HEK293 (cell line): Measurements from ENCODE around the gene RHOG.

Experiments
- CTCF ChIA-PET: fragments of 350-600 bp; formaldehyde crosslinking; extraction: SDS; loops from one replicate; lab custom pipeline; 2021; ENCODE audit warnings: antibody characterized with exemption; lab: Yijun Ruan, JAX
- POLR2A ChIA-PET: fragments of 300-600 bp; formaldehyde crosslinking; extraction: SDS; loops from one replicate; lab custom pipeline; 2020; ENCODE audit warnings: antibody characterized with exemption, inconsistent platforms; lab: Yijun Ruan, JAX
- H3K27ac ChIP-seq: fragments of 200-500 bp; sonication (Bioruptor generic); 2 replicates; pipeline ENCODE4 v1.5.1; 2014; ENCODE audit warnings: low read depth, low read length, control low read depth, inconsistent platforms; ENCODE audit errors: extremely low read depth
- H3K36me3 ChIP-seq, 2 experiments: fragments of 200-500 bp in 1 of 2; sonication (Bioruptor generic) in 1 of 2; 1 replicate in 1 of 2; 2 replicates in 1 of 2; pipeline ENCODE4 v1.5.1; 2014 to 2017; ENCODE audit warnings: inconsistent platforms in 2 of 2, low read length in 2 of 2; ENCODE audit not compliant: control insufficient read depth in 2 of 2, insufficient read depth in 1 of 2
- H3K4me1 ChIP-seq: fragments of 200-500 bp; sonication (Bioruptor generic); 2 replicates; pipeline ENCODE4 v1.5.1; 2014; ENCODE audit warnings: mild to moderate bottlenecking, low read length, inconsistent platforms; ENCODE audit not compliant: control insufficient read depth, insufficient read depth
- H3K4me3 ChIP-seq: 2 replicates; pipeline ENCODE4 v1.5.1; 2011; ENCODE audit warnings: low read depth, mild to moderate bottlenecking, control low read depth, low read length, moderate library complexity
- H3K9me3 ChIP-seq: fragments of 200-500 bp; sonication (Bioruptor generic); 2 replicates; pipeline ENCODE4 v1.5.1; 2014; ENCODE audit warnings: low read depth, low read length, inconsistent platforms; ENCODE audit not compliant: control insufficient read depth, insufficient read depth
- BCL11A ChIP-seq: fragments of 450-650 bp; formaldehyde crosslinking; IDR thresholded peaks from 2 replicates; pipeline ENCODE4 v1.5.1; 2016; ENCODE audit warnings: low read depth, missing biosample characterization, missing genetic modification characterization
- ZBTB17 ChIP-seq: fragments of 450-650 bp; formaldehyde crosslinking; IDR thresholded peaks from 2 replicates; pipeline ENCODE4 v1.5.1; 2016; ENCODE audit warnings: missing biosample characterization, missing genetic modification characterization
- ZIC2 ChIP-seq: fragments of 450-650 bp; formaldehyde crosslinking; IDR thresholded peaks from 2 replicates; pipeline ENCODE4 v1.5.1; 2016; ENCODE audit warnings: missing biosample characterization, missing genetic modification characterization
- ZNF112 ChIP-seq: fragments of 450-650 bp; formaldehyde crosslinking; IDR thresholded peaks from 2 replicates; pipeline ENCODE4 v1.5.0; 2017; ENCODE audit warnings: missing biosample characterization, missing genetic modification characterization
- ZNF175 ChIP-seq: fragments of 450-650 bp; formaldehyde crosslinking; IDR thresholded peaks from 2 replicates; pipeline ENCODE4 v1.5.1; 2016; ENCODE audit warnings: missing biosample characterization, missing genetic modification characterization
- ZNF19 ChIP-seq: fragments of 450-650 bp; formaldehyde crosslinking; IDR thresholded peaks from 2 replicates; pipeline ENCODE4; 2016; ENCODE audit warnings: missing biosample characterization, missing genetic modification characterization, low read depth
- ZNF223 ChIP-seq: fragments of 450-650 bp; formaldehyde crosslinking; IDR thresholded peaks from 2 replicates; pipeline ENCODE4 v1.5.1; 2016; ENCODE audit warnings: missing biosample characterization, missing genetic modification characterization
- ZNF239 ChIP-seq: fragments of 450-650 bp; formaldehyde crosslinking; IDR thresholded peaks from 2 replicates; pipeline ENCODE4 v1.5.1; 2016; ENCODE audit warnings: missing biosample characterization, missing genetic modification characterization
- ZNF354C ChIP-seq: fragments of 450-650 bp; formaldehyde crosslinking; IDR thresholded peaks from 2 replicates; pipeline ENCODE4 v1.5.1; 2016; ENCODE audit warnings: missing biosample characterization, missing genetic modification characterization, low read depth, borderline replicate concordance
- ZNF776 ChIP-seq: fragments of 450-650 bp; formaldehyde crosslinking; IDR thresholded peaks from 2 replicates; pipeline ENCODE4 v1.5.0; 2017; ENCODE audit warnings: missing biosample characterization, missing genetic modification characterization, borderline replicate concordance
- TF ChIP-seq, protein P1 (sequence below): fragments of 450-650 bp; formaldehyde crosslinking; IDR thresholded peaks from 2 replicates; pipeline ENCODE4 v1.5.1; 2017; ENCODE audit warnings: missing biosample characterization, missing genetic modification characterization
- TF ChIP-seq, protein P2 (sequence below): fragments of 450-650 bp; formaldehyde crosslinking; conservative IDR thresholded peaks from 2 replicates; pipeline ENCODE4 v1.5.1; 2016; ENCODE audit warnings: low read depth, missing biosample characterization, missing genetic modification characterization

Gene RHOG

DNA sequence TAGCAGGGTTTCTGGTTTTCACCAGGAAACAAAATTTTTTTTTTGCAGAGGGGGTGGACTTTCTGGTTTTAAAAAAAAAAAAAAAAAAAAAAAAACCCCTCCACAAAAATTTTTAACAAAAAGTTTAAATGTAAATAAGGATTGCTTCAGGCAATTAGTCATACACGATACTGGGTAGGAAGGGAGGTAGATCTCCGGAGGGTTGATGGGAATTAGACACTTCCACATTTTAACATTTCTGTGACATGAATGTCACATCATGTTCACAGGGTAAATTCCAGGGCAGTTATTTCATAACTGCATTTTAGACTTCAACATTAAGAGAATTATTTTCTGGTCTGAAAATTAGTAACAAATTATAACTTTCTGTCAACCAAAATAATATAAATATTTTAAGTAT, 59.3 kb downstream of the RHOG start:
- Histone ChIP-seq H3K36me3 (peaks cover 19 to 63% of the 10 kb centered on the region in 2 experiments; a peak in 2 of 3 replicates), H3K4me1 (no peaks in the 10 kb centered on the region; the same call in 1 of the 2 replicates), H3K4me3 (no peak overlapping the region), H3K27ac (no peak overlapping the region), H3K9me3 (no peaks in the 10 kb centered on the region)
- POLR2A ChIA-PET, result interaction anchor here (0.7 kb wide), 1 partner anchor 8 kb away, joined by 4 read pairs; no protein-coding TSS in a partner anchor
- CTCF ChIA-PET, result interaction anchor here (1.1 kb wide), 1 partner anchor 26 kb away, joined by 6 read pairs; no protein-coding TSS in a partner anchor
- TF ChIP-seq ZNF239 (tag by site-specific recombination) (no peak), ZIC2 (no peak), ZNF223 (tag by site-specific recombination) (no peak), BCL11A (tag by site-specific recombination) (no peak), ZNF19 (no peak), ZNF112 (tag by site-specific recombination) (no peak), ZNF776 (tag by site-specific recombination) (no peak), ZNF354C (no peak), ZBTB17 (tag by site-specific recombination) (no peak), ZNF175 (tag by site-specific recombination) (no peak)
- TF ChIP-seq, protein P1, sequence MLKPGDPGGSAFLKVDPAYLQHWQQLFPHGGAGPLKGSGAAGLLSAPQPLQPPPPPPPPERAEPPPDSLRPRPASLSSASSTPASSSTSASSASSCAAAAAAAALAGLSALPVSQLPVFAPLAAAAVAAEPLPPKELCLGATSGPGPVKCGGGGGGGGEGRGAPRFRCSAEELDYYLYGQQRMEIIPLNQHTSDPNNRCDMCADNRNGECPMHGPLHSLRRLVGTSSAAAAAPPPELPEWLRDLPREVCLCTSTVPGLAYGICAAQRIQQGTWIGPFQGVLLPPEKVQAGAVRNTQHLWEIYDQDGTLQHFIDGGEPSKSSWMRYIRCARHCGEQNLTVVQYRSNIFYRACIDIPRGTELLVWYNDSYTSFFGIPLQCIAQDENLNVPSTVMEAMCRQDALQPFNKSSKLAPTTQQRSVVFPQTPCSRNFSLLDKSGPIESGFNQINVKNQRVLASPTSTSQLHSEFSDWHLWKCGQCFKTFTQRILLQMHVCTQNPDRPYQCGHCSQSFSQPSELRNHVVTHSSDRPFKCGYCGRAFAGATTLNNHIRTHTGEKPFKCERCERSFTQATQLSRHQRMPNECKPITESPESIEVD (tag by site-specific recombination), result no peak
- TF ChIP-seq, protein P2, sequence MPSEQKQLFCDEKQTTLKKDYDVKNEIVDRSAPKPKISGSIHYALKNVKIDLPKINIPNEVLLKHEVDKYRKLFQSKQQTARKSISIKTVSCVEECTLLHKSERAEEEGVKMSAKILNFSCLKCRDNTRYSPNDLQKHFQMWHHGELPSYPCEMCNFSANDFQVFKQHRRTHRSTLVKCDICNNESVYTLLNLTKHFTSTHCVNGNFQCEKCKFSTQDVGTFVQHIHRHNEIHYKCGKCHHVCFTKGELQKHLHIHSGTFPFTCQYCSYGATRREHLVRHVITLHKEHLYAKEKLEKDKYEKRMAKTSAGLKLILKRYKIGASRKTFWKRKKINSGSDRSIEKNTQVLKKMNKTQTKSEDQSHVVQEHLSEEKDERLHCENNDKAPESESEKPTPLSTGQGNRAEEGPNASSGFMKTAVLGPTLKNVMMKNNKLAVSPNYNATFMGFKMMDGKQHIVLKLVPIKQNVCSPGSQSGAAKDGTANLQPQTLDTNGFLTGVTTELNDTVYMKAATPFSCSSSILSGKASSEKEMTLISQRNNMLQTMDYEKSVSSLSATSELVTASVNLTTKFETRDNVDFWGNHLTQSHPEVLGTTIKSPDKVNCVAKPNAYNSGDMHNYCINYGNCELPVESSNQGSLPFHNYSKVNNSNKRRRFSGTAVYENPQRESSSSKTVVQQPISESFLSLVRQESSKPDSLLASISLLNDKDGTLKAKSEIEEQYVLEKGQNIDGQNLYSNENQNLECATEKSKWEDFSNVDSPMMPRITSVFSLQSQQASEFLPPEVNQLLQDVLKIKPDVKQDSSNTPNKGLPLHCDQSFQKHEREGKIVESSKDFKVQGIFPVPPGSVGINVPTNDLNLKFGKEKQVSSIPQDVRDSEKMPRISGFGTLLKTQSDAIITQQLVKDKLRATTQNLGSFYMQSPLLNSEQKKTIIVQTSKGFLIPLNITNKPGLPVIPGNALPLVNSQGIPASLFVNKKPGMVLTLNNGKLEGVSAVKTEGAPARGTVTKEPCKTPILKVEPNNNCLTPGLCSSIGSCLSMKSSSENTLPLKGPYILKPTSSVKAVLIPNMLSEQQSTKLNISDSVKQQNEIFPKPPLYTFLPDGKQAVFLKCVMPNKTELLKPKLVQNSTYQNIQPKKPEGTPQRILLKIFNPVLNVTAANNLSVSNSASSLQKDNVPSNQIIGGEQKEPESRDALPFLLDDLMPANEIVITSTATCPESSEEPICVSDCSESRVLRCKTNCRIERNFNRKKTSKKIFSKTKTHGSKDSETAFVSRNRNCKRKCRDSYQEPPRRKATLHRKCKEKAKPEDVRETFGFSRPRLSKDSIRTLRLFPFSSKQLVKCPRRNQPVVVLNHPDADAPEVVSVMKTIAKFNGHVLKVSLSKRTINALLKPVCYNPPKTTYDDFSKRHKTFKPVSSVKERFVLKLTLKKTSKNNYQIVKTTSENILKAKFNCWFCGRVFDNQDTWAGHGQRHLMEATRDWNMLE (tag by site-specific recombination), result no peak
